Glomerular visceral epithelial cell (primary cell): Measurements from ENCODE around the gene ABCF2.

Experiments used
- DNase-seq: peaks from one replicate; pipeline ENCODE4 v3.0.0-alpha.2; 2016; ENCODE audit errors: extremely low spot score

ABCF2 gene

GRCh38 chr7:151252961-151253711, 26.1 kb upstream of the ABCF2 start:
- no peak for DNase-seq

- DNase-seq: no peak
Observed at GRCh38 chr7:151252561-151252835, 25.5 kb upstream of the ABCF2 start.

GRCh38 chr7:151251689-151252560, 24.9 kb upstream of the ABCF2 start:
- DNase-seq: peak; percentile 64

- no peak for DNase-seq
Observed at GRCh38 chr7:151251328-151251688, 24.3 kb upstream of the ABCF2 start.

GRCh38 chr7:151250181-151251132, 23.5 kb upstream of the ABCF2 start:
- DNase-seq: no peak

DNA sequence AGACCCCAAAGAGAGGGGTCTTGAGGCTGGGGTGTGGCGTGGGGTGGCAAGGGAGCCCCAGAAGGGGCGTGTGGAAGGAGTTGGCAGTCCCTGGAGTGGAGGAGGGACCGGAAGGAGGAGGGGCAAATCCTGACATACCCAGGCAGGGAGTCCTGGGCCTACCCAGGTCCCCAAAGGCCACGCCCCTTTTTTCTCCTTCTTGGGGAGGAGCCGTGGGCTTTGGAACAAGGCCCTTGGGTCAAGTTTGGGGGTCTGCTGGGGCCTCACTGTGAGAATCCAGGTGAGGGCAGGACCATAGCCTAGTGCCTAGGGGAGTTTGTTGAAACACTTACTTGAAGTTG, 22.7 kb upstream of the ABCF2 start:
- DNase-seq: no peak

DNA sequence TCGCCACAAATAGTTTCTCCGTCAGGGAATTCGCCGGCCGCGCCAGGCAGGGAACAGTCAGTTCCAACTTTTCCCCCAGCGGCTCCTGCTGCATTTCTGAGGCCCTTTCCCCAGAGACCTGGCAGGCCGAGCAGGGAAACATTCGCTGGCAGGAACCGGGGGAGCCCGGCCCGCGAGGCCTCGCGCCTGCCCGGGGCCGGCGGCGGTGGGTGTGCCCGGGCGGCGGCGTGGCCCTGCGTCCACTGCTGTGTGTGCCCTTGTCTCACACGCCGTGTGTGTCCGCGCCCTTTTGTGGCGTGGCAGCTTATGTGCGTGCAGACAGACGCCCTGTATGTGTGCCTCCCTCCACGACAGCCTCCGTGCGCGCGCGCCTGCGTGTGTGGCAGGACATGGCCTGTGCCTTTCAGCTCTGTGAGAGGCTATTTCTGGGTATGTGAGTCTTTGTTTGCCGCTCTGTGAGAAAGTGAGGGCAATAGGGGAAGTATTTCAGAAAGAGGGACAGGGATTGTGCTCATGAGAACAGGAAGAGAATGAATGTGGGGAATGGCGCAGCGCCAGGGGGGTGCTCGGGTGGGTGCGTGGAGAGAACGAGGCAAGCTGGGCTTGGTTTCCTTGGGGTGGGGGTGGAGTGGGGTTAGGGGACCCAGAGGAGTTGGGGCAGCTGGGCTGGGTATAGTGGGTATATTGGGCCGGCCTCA, 22.2 kb upstream of the ABCF2 start:
- DNase-seq: peak; percentile 38

GRCh38 chr7:151248346-151249033, 21.5 kb upstream of the ABCF2 start, which contains the start of gene SMARCD3:
Gene SMARCD3, minus strand, starts transcription at chr7:151248694. Its CDS starts 132 bp downstream, at chr7:151248562.
- peak; percentile 63 for DNase-seq

DNA sequence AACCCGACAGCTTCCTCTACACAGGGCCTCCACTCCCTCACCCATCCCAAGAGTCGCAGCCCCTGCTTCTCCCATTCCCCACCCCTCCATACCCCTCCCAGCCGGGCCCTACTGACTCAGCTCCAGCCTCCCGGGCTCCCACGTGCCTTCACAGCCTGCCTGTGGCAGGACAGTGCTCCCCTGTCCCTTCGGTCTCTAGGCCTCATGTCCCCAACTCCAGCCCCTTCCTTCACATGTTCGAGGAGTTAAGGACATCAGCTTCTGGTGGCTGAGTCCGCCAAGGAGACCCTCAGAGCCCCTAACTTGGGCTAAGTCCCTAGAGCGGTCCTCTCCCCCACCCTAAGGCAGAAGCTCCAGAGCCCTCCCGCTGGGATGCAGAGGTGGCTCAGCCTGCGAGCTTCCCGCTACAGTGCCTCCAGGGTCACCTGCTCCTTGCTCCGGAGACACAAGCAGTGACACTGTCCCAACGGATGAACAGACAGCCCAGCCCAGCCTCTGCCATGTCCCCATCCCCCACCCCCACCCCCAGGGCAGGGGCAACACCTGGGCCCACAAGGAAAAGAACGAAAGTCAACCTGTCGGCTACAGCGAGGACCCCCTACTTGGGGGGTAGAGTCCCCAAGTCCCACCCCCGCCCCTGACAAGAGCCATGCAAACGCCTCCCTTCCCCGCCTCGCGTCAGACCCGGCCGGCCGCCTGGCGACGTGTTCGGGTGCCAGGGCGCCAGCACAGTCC, 20.8 kb upstream of the ABCF2 start:
- DNase-seq: no peak

DNA sequence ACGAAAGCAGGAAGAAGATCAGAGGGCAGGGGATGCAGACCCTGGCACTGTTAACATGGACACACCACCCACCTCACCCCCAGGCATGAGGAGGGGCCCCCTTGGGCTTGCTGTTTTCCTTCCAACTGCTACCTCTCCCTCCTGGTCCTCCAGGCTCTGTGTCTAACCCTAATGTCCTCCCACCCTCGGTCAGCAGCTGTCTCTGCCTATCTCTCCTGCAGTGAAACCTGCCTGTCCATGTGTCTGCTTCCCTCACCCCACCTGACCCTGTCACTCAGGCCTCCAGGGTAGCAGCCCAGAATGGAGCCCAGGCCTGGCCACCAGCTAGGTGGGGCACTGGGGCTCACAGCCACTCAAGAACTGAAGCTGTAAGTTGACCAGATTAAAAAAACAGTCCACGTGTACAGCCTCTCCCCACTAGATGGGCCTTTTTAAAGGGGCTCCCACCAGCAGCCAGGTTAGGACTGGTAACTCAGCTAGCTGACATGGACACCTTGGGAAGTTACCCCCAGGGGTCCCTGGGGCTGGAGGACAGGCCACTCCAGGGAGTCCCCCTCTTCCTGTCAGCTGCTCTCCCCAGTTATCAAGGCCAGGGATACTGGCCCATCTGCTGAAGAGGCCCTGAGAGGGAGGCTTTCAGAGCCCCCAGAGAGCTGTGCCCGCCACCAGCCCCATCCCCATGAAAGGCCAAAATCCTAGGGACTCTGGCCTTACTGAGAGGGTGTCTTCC, 20.0 kb upstream of the ABCF2 start:
- DNase-seq: no peak

DNA sequence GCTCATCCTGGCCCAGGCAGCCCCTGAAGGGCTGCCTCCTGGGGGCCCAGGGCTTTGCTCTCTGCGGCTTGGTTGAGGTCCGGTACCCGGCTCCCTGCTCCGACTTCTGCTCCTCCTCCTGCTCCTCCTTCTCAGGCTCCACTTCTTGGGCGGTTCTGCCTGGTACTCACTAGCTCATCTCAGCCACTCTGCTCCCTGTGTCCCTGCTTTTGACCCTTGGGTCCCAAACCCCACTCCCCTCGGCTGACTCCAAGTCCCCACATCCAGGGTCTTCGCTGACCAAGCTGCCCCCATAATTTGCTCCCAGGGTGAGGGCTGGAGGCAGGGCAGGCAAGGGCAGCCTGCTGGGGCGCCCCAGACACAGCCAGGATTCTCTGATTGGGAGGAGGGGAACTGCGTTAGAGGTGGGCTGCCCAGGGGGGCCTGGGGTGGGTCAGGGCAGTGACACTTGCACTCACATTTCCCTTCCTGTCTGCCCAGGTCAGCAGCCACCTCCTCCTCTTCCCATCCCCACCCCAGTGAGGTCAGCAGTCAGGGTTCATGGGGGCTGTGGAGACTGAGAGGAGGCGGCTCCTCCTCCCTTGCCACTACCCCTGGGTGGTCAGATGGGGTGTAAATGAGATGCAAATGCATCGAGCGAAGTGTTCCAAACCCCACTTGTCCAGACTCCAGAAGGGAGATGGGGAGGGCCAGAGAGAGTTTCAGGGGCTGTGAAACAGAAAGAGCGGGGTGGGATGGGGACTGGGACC, 19.3 kb upstream of the ABCF2 start:
- DNase-seq: no peak

DNA sequence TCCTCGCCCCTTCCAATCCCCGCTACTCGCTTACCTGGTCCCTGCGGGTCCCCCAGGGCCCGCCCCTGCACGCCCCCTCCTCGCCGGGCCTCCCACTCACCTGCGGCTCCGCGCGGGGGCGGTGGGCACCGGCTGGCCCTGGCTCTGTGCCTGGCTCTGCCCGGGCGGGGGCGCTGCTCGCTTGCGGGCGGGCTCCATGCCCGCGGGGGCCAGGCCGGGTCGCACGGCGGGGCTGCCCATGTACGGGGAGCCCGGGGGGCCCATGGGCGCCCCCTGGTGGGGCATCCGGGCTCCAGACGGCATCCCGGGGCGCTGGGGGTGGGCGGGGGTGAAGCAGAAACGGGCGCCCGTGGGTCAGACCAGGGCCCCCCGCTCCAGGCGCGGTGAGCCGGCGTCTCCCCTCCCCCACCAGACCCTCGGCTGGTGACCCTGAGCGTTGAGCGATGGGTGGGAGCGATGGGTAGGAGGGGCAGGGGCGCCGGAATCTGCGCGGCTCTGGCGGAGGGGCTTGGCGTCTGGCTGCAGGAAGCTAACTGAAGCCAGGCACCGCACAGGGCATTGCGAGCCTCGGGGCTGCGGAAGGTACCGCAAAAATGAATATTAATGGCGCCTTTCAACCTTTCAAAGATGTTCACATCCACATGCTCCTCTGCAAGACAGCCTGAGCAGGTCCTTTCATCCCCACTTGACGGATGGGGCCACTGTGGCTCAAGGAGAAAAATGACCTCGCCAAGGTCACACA, 18.5 kb upstream of the ABCF2 start:
- DNase-seq: peak; percentile 37

DNA sequence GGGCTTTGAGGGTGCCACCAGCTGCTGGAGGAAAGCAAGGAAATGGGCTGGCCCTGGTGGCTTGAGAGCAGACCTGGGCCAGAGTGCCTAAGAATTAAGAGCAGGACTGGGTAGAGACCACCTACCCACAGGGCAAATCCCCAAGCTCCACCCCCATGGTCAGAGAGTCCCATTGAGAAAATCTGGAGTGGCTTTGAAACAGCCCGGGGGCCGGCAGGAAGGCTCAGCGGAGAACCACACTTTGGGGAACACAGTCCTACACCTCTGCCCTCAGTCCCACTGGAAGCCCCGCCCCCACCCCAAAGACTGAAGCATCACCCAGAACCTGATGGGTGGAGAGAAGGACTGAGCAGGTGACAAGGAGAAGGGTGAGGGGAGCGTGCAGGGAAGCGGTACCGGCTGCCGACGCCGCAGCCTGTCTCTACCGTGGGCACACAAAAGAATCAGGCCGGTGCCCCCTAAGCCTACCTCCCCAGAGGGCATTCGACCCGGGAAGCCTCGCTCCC, 17.9 kb upstream of the ABCF2 start:
- DNase-seq: no peak

- peak; percentile 38 for DNase-seq
Observed at GRCh38 chr7:151244196-151244840, 17.3 kb upstream of the ABCF2 start.

DNA sequence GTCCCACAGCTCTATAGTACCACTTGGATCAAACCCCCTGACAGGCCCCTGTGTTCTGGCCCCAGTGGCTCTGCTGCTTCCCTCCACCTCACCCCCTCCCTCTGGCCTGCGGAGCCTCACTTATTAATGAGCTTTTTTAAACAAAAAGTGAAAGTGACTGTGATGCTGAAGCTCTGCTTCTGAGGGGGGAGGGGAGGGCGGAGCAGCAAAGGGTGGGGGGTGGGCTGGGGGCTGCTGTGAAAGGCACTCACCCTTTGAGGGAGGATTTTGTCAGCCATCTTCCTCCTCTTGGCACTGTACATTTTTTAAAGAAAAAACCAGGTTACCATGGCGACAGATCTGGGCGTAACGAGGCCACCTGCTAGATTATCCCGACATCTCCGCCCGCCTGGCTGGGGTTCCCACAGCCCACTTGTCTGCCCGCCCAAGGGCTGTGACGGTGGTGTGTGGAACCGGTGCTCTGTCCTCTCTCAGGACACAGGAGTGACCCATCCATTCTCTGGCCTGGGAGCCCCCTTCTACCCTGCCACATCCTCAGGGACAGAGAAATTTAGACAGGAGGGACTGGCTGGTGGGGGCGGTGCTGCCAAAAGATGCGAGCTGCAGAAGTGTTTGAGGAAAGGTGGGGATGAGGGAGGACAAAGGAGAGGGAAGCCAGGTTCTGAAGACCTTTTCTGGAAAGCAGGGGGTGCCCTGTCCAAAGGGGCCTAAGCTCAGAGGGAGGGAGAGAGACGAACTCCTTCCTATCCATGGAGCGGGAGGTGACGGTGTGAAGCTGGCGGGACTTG, 16.6 kb upstream of the ABCF2 start:
- DNase-seq: no peak

- DNase-seq: no peak
Observed at GRCh38 chr7:151243045-151243349, 16.0 kb upstream of the ABCF2 start.
